Loucy (cell line): Measurements from ENCODE around the gene C20orf204.

Experiments
- CTCF ChIP-seq: fragments of 200-600 bp; sonication (generic); conservative IDR thresholded peaks from 2 replicates; pipeline ENCODE4 v1.5.1; 2014; ENCODE audit warnings: mild to moderate bottlenecking, antibody characterized with exemption, low read length
- EZH2phosphoT487 ChIP-seq: fragments of 200-600 bp; IDR thresholded peaks from 2 replicates; pipeline ENCODE4 v1.6.1; 2018; ENCODE audit warnings: antibody characterized with exemption, mild to moderate bottlenecking, moderate library complexity, borderline replicate concordance

DNA sequence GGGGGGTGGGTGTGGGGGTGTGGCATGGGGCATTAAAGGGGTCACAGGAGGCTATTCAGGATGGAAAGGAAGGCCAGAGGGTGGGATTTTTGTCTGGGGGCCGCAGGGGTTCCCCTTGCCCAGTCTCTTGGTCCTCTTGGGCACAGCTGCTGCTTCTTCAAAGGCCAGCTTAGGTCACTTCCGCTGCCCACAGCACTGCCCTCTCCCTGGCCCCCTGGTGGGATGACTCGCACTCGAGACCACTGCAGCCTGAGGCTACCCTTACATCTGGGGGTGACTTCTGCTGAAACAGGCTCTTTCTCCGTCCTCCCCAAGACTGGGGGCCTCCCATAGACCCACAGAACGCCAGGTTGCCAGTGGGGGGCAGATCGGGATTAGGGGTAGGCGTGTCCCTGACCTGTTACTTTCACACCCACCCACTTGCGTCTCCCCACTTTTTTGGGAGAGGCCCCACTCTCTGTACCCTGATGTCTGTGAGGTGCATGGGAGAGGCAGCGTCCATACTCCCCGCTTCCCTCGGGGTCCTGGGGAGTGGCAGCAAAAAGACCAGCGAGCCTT lies 46.9 kb downstream of the C20orf204 start:
- TF ChIP-seq CTCF (no peak), EZH2phosphoT487 (no peak)
